ENCODE data around the gene MICAL2.

The MICAL2 gene

GRCh38 chr11:12236744-12237101 is 126.3 kb downstream of the MICAL2 start:
- DNase-seq (ENCODE audit: low read depth, low spot score), result no peak
- Histone ChIP-seq H3K36me3 (ENCODE audit: insufficient read depth, low read length) (no peaks in the 10 kb centered on the region), H3K9ac (ENCODE audit: insufficient read length) (no peak overlapping the region), H3K9me3 (ENCODE audit: low read depth, low read length) (no peaks in the 10 kb centered on the region), H3K4me3 (no peak overlapping the region), H3K27ac (no peak overlapping the region)
- TF ChIP-seq EZH2 (IDR thresholded peaks at IDR 0.05) (no peak), FOXP2 (optimal IDR thresholded peaks at IDR 0.05; ENCODE audit: control extremely low read depth, extremely low read length, insufficient read depth) (no peak), POLR2AphosphoS5 (IDR thresholded peaks at IDR 0.05; ENCODE audit: borderline replicate concordance, low read depth, low read length) (no peak)

GRCh38 chr11:12237381-12237784 is 127.0 kb downstream of the MICAL2 start:
- no peaks in the 10 kb centered on the region for H3K36me3 ChIP-seq (ENCODE audit: insufficient read depth, low read length)
- no peak overlapping the region for H3K27ac ChIP-seq
- TF ChIP-seq FOXP2 (optimal IDR thresholded peaks at IDR 0.05; ENCODE audit: control extremely low read depth, extremely low read length, insufficient read depth) (no peak), POLR2AphosphoS5 (IDR thresholded peaks at IDR 0.05; ENCODE audit: borderline replicate concordance, low read depth, low read length) (no peak), EZH2 (IDR thresholded peaks at IDR 0.05) (no peak)
- no peak for DNase-seq (ENCODE audit: low read depth, low spot score)
- H3K9me3 ChIP-seq (ENCODE audit: low read depth, low read length), result no peaks in the 10 kb centered on the region
- H3K9ac ChIP-seq (ENCODE audit: insufficient read length), result no peak overlapping the region
- H3K4me3 ChIP-seq, result no peak overlapping the region

- Histone ChIP-seq H3K4me3 (no peak overlapping the region), H3K9me3 (ENCODE audit: low read depth, low read length) (no peaks in the 10 kb centered on the region), H3K36me3 (ENCODE audit: insufficient read depth, low read length) (no peaks in the 10 kb centered on the region), H3K27ac (no peak overlapping the region), H3K9ac (ENCODE audit: insufficient read length) (no peak overlapping the region)
- no peak for TF ChIP-seq EZH2 (IDR thresholded peaks at IDR 0.05)
- no peak for TF ChIP-seq POLR2AphosphoS5 (IDR thresholded peaks at IDR 0.05; ENCODE audit: borderline replicate concordance, low read depth, low read length)
- TF ChIP-seq FOXP2 (optimal IDR thresholded peaks at IDR 0.05; ENCODE audit: control extremely low read depth, extremely low read length, insufficient read depth), result no peak
- DNase-seq (ENCODE audit: low read depth, low spot score), result no peak
Measured at GRCh38 chr11:12238420-12238819, 128.0 kb downstream of the MICAL2 start.

GRCh38 chr11:12239396-12239795 is 129.0 kb downstream of the MICAL2 start:
- no peak overlapping the region for H3K9ac ChIP-seq (ENCODE audit: insufficient read length)
- DNase-seq (ENCODE audit: low read depth, low spot score), result no peak
- H3K27ac ChIP-seq, result no peak overlapping the region

GRCh38 chr11:12239804-12240371 is 129.5 kb downstream of the MICAL2 start:
- no peak overlapping the region for H3K27ac ChIP-seq
- DNase-seq (ENCODE audit: low read depth, low spot score), result no peak
- H3K9ac ChIP-seq (ENCODE audit: insufficient read length), result no peak overlapping the region
- TF ChIP-seq EZH2 (IDR thresholded peaks at IDR 0.05) (no peak), FOXP2 (optimal IDR thresholded peaks at IDR 0.05; ENCODE audit: control extremely low read depth, extremely low read length, insufficient read depth) (no peak), POLR2AphosphoS5 (IDR thresholded peaks at IDR 0.05; ENCODE audit: borderline replicate concordance, low read depth, low read length) (no peak)
- H3K9me3 ChIP-seq (ENCODE audit: low read depth, low read length), result no peaks in the 10 kb centered on the region
- H3K36me3 ChIP-seq (ENCODE audit: insufficient read depth, low read length), result no peaks in the 10 kb centered on the region
- H3K4me3 ChIP-seq, result no peak overlapping the region

More at GRCh38 chr11:12239396-12239795, 129.0 kb downstream of the MICAL2 start:
- H3K4me3 ChIP-seq, result no peak overlapping the region
- no peaks in the 10 kb centered on the region for H3K36me3 ChIP-seq (ENCODE audit: insufficient read depth, low read length)
- no peak for TF ChIP-seq EZH2 (IDR thresholded peaks at IDR 0.05)
- TF ChIP-seq FOXP2 (optimal IDR thresholded peaks at IDR 0.05; ENCODE audit: control extremely low read depth, extremely low read length, insufficient read depth), result no peak
- TF ChIP-seq POLR2AphosphoS5 (IDR thresholded peaks at IDR 0.05; ENCODE audit: borderline replicate concordance, low read depth, low read length), result no peak
- H3K9me3 ChIP-seq (ENCODE audit: low read depth, low read length), result no peaks in the 10 kb centered on the region

- H3K4me3 ChIP-seq, result no peak overlapping the region
- TF ChIP-seq FOXP2 (optimal IDR thresholded peaks at IDR 0.05; ENCODE audit: control extremely low read depth, extremely low read length, insufficient read depth) (no peak), EZH2 (IDR thresholded peaks at IDR 0.05) (no peak), POLR2AphosphoS5 (IDR thresholded peaks at IDR 0.05; ENCODE audit: borderline replicate concordance, low read depth, low read length) (no peak)
- H3K9me3 ChIP-seq (ENCODE audit: low read depth, low read length), result no peaks in the 10 kb centered on the region
- no peaks in the 10 kb centered on the region for H3K36me3 ChIP-seq (ENCODE audit: insufficient read depth, low read length)
- H3K9ac ChIP-seq (ENCODE audit: insufficient read length), result no peak overlapping the region
- DNase-seq (ENCODE audit: low read depth, low spot score), result no peak
- H3K27ac ChIP-seq, result no peak overlapping the region
Measured at GRCh38 chr11:12240677-12241076, 130.3 kb downstream of the MICAL2 start.

GRCh38 chr11:12241401-12241800 is 131.0 kb downstream of the MICAL2 start:
- H3K9me3 ChIP-seq (ENCODE audit: low read depth, low read length), result no peaks in the 10 kb centered on the region
- H3K27ac ChIP-seq, result no peak overlapping the region
- DNase-seq (ENCODE audit: low read depth, low spot score), result no peak
- no peak overlapping the region for H3K9ac ChIP-seq (ENCODE audit: insufficient read length)
- TF ChIP-seq POLR2AphosphoS5 (IDR thresholded peaks at IDR 0.05; ENCODE audit: borderline replicate concordance, low read depth, low read length), result no peak
- TF ChIP-seq FOXP2 (optimal IDR thresholded peaks at IDR 0.05; ENCODE audit: control extremely low read depth, extremely low read length, insufficient read depth), result no peak
- TF ChIP-seq EZH2 (IDR thresholded peaks at IDR 0.05), result no peak
- H3K36me3 ChIP-seq (ENCODE audit: insufficient read depth, low read length), result no peaks in the 10 kb centered on the region
- H3K4me3 ChIP-seq, result no peak overlapping the region

GRCh38 chr11:12241971-12242672 is 131.7 kb downstream of the MICAL2 start:
- H3K9me3 ChIP-seq (ENCODE audit: low read depth, low read length), result no peaks in the 10 kb centered on the region
- no peak overlapping the region for H3K27ac ChIP-seq
- no peak overlapping the region for H3K4me3 ChIP-seq
- no peak for DNase-seq (ENCODE audit: low read depth, low spot score)
- no peak for TF ChIP-seq FOXP2 (optimal IDR thresholded peaks at IDR 0.05; ENCODE audit: control extremely low read depth, extremely low read length, insufficient read depth)
- no peak for TF ChIP-seq EZH2 (IDR thresholded peaks at IDR 0.05)
- no peak for TF ChIP-seq POLR2AphosphoS5 (IDR thresholded peaks at IDR 0.05; ENCODE audit: borderline replicate concordance, low read depth, low read length)
- no peaks in the 10 kb centered on the region for H3K36me3 ChIP-seq (ENCODE audit: insufficient read depth, low read length)
- H3K9ac ChIP-seq (ENCODE audit: insufficient read length), result no peak overlapping the region
